Rectal smooth muscle tissue (tissue), 1 donor: ENCODE data around the gene SIRPA.
"Not testable (repeated sequence)": the region's sequence is repeated elsewhere in the genome, so short reads cannot be mapped to it uniquely, and the experiment has no call there.

Source experiments
- H3K27ac ChIP-seq: one replicate; pipeline ENCODE4 v1.7.0; 2013; ENCODE audit warnings: low read depth, low read length, inconsistent platforms
- H3K27me3 ChIP-seq: one replicate; pipeline ENCODE4 v1.7.0; 2013; ENCODE audit warnings: low read length; ENCODE audit not compliant: control insufficient read depth, insufficient read depth
- H3K36me3 ChIP-seq: one replicate; pipeline ENCODE4 v1.7.0; 2013; ENCODE audit warnings: low read length; ENCODE audit not compliant: control insufficient read depth, insufficient read depth
- H3K4me1 ChIP-seq: one replicate; pipeline ENCODE4 v1.7.0; 2013; ENCODE audit warnings: low read length; ENCODE audit not compliant: control insufficient read depth, insufficient read depth
- H3K4me3 ChIP-seq: one replicate; pipeline ENCODE4 v1.7.0; 2013; ENCODE audit warnings: low read length
- H3K9ac ChIP-seq: one replicate; pipeline ENCODE4 v1.7.0; 2013; ENCODE audit warnings: low read length

The SIRPA gene

GRCh38 chr20:1920826-1921225 is 25.6 kb downstream of the SIRPA start:
- Histone ChIP-seq H3K27ac (no peak overlapping the region), H3K4me1 (no peaks in the 10 kb centered on the region), H3K36me3 (no peaks in the 10 kb centered on the region), H3K9ac (no peak overlapping the region), H3K4me3 (no peak overlapping the region), H3K27me3 (no peaks in the 10 kb centered on the region)

GRCh38 chr20:1921985-1922384 is 26.8 kb downstream of the SIRPA start:
- not testable (repeated sequence) for H3K36me3 ChIP-seq

DNA sequence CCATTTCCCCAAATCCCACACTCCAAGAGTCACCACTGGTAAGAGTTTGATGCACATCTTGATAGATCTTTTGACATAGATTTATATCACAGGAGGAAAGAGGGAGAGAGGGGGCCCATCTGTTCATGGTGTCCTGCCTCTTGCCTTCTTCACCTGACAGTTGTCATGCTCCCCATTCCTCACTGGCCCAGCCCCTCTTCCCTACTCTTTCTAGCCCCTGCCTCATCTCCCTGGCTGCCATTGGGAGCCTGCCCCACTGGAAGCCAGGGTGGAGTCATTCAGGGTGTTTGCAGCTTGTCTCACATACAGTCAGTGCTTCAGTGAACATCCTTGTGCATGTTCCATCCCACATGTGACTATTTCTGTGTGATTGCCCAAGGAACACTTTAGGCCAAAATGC is 27.6 kb downstream of the SIRPA start:
- H3K27ac ChIP-seq: no peak overlapping the region
- H3K27me3 ChIP-seq: no peaks in the 10 kb centered on the region
- H3K36me3 ChIP-seq: no peaks in the 10 kb centered on the region
- no peak overlapping the region for H3K9ac ChIP-seq
- H3K4me3 ChIP-seq: no peak overlapping the region
- no peaks in the 10 kb centered on the region for H3K4me1 ChIP-seq

More at GRCh38 chr20:1921985-1922384, 26.8 kb downstream of the SIRPA start:
- H3K4me1 ChIP-seq, H3K27ac ChIP-seq, H3K9ac ChIP-seq, H3K4me3 ChIP-seq, H3K27me3 ChIP-seq: not testable (repeated sequence)

- H3K27ac ChIP-seq: no peak overlapping the region
- no peaks in the 10 kb centered on the region for H3K4me1 ChIP-seq
- no peaks in the 10 kb centered on the region for H3K36me3 ChIP-seq
- no peak overlapping the region for H3K4me3 ChIP-seq
- no peak overlapping the region for H3K9ac ChIP-seq
- H3K27me3 ChIP-seq: no peaks in the 10 kb centered on the region
These were observed 30.0 kb downstream of the SIRPA start for GRCh38 chr20:1924910-1925861.

GRCh38 chr20:1926237-1926636 is 31.0 kb downstream of the SIRPA start:
- no peaks in the 10 kb centered on the region for H3K27me3 ChIP-seq
- no peaks in the 10 kb centered on the region for H3K36me3 ChIP-seq
- no peaks in the 10 kb centered on the region for H3K4me1 ChIP-seq
- no peak overlapping the region for H3K9ac ChIP-seq
- no peak overlapping the region for H3K4me3 ChIP-seq
- no peak overlapping the region for H3K27ac ChIP-seq

DNA sequence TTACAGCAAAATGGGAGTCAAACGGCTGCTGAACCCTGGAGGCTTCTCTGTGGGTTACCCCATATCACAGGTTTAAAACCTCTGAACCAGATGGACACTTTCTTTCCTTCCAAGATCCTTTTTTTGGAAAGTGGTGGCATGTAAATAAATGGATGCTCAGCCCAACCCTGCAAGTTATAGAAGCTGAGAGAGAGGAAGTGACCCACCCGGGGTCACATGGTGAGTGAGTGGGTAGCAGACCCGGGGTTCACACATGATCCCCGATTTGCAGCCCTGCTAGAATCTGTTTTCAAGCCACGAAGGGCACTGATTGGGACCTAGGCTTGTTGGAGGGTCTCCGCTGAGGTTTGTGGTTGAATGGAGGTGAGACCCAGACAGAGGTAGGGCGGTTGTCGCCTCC is 32.0 kb downstream of the SIRPA start:
- no peaks in the 10 kb centered on the region for H3K27me3 ChIP-seq
- no peak overlapping the region for H3K4me3 ChIP-seq
- no peaks in the 10 kb centered on the region for H3K4me1 ChIP-seq
- no peak overlapping the region for H3K9ac ChIP-seq
- H3K36me3 ChIP-seq: no peaks in the 10 kb centered on the region
- H3K27ac ChIP-seq: no peak overlapping the region

GRCh38 chr20:1928154-1928553 is 32.9 kb downstream of the SIRPA start:
- H3K4me3 ChIP-seq: no peak overlapping the region
- no peak overlapping the region for H3K27ac ChIP-seq
- H3K36me3 ChIP-seq: no peaks in the 10 kb centered on the region
- no peaks in the 10 kb centered on the region for H3K4me1 ChIP-seq
- H3K9ac ChIP-seq: no peak overlapping the region
- no peaks in the 10 kb centered on the region for H3K27me3 ChIP-seq

- H3K9ac ChIP-seq: no peak overlapping the region
- no peak overlapping the region for H3K4me3 ChIP-seq
- H3K4me1 ChIP-seq: peaks cover 4% of the 10 kb centered on the region
- no peaks in the 10 kb centered on the region for H3K27me3 ChIP-seq
- H3K36me3 ChIP-seq: no peaks in the 10 kb centered on the region
- no peak overlapping the region for H3K27ac ChIP-seq
These were observed 33.6 kb downstream of the SIRPA start for GRCh38 chr20:1928782-1929181.

- H3K9ac ChIP-seq: no peak overlapping the region
- peaks cover 4% of the 10 kb centered on the region for H3K4me1 ChIP-seq
- H3K27me3 ChIP-seq: no peaks in the 10 kb centered on the region
- H3K36me3 ChIP-seq: no peaks in the 10 kb centered on the region
- H3K27ac ChIP-seq: no peak overlapping the region
- no peak overlapping the region for H3K4me3 ChIP-seq
These were observed 34.3 kb downstream of the SIRPA start for GRCh38 chr20:1929460-1929859.

DNA sequence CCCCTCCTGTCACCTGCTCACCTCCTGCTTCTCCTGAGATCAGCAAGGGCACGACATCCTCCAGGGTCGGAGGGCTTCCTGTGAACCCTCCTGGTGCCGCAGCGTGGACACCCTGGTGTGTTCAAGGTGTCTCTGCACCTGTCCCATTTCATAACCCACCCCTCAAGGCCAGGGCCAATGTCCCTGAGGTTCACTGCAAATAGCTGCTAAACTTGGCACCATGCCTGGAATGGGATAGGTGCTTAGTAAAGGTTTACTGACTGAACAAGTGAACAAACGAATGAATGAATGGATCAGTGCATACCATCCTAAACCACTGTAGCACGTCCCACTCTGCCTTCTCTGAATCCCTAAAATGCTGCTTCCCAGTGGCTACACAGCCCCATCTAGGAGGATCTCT is 35.0 kb downstream of the SIRPA start:
- Histone ChIP-seq H3K27me3 (no peaks in the 10 kb centered on the region), H3K27ac (no peak overlapping the region), H3K9ac (no peak overlapping the region), H3K36me3 (no peaks in the 10 kb centered on the region), H3K4me1 (peaks cover 4% of the 10 kb centered on the region), H3K4me3 (no peak overlapping the region)

DNA sequence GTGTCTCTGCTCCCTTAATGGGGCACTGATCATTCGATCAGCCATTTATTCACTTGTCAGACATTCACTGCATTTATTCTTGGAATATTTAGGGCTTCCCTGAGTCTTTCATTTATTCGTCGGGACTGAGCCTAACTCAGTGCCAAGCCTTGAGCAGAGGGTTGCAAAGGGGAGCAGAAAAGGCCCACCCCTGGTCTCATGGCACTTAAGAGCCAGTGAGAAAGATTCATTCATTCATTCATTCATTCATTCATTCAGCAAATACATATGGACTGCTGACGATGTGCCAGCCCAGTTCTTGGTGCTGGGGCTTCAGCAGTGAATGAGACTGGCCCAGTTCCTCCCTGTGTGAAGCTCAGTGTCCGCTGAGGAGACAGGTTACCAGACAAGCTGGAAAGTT is 36.6 kb downstream of the SIRPA start:
- H3K36me3 ChIP-seq: no peaks in the 10 kb centered on the region
- H3K4me1 ChIP-seq: peaks cover 4% of the 10 kb centered on the region

GRCh38 chr20:1932971-1933370 is 37.8 kb downstream of the SIRPA start:
- Histone ChIP-seq H3K4me1 (peaks cover 4% of the 10 kb centered on the region), H3K27me3 (no peaks in the 10 kb centered on the region), H3K36me3 (no peaks in the 10 kb centered on the region), H3K27ac (peak overlapping the region; percentile 58), H3K9ac (no peak overlapping the region), H3K4me3 (no peak overlapping the region)

More for the DNA sequence above, 36.6 kb downstream of the SIRPA start:
- Histone ChIP-seq H3K27me3 (no peaks in the 10 kb centered on the region), H3K27ac (no peak overlapping the region), H3K9ac (no peak overlapping the region), H3K4me3 (no peak overlapping the region)

DNA sequence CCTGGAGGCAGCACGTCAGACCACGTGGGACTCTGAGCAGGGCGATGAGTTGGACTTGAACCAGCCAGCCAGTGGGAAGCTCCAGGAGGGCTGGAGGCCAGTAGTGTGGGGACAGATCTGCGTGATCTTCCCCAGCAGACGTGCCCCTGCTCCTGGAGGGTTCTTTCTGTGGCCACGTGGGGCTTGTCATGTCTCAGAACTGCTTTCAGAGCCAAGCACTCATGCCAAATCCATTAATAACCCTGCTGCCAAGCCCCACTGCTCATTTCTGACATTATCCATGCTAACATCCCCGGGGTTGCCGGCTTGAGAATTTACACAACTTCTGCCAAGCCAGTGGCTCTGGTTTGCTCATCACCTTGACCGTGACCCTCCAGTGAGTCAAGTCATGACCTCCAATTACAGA is 38.3 kb downstream of the SIRPA start:
- Histone ChIP-seq H3K9ac (no peak overlapping the region), H3K27ac (peak overlapping the region; percentile 58), H3K27me3 (no peaks in the 10 kb centered on the region), H3K4me3 (no peak overlapping the region), H3K4me1 (peaks cover 4% of the 10 kb centered on the region), H3K36me3 (no peaks in the 10 kb centered on the region)
